Left ventricle myocardium inferior (tissue), 1 donor: ENCODE results near the gene TBC1D22A. TPM values are rescaled to one million over a fixed set of nuclear protein-coding genes. Genes with fewer than 3 reads are reported as not detected.

Experiments
- DNase-seq: peaks from one replicate; pipeline ENCODE4 v3.0.0-alpha.2; 2020
- H3K27ac ChIP-seq: fragments of 200-600 bp; replicated peaks from 2 replicates; pipeline ENCODE4 v1.8.0; 2021
- H3K27me3 ChIP-seq: fragments of 200-600 bp; 2 replicates; pipeline ENCODE4 v1.8.0; 2021; ENCODE audit warnings: low read depth
- H3K36me3 ChIP-seq: fragments of 200-600 bp; 2 replicates; pipeline ENCODE4 v1.8.0; 2021
- H3K4me1 ChIP-seq: fragments of 200-600 bp; 2 replicates; pipeline ENCODE4 v1.8.0; 2021
- H3K4me3 ChIP-seq: fragments of 200-600 bp; 2 replicates; pipeline ENCODE4 v1.8.0; 2021; ENCODE audit warnings: mild to moderate bottlenecking, moderate library complexity
- H3K9me3 ChIP-seq: fragments of 200-600 bp; replicated peaks from 2 replicates; pipeline ENCODE4 v1.8.0; 2021
- intact Hi-C: fragments of 100-400 bp; cut with micrococcal nuclease; formaldehyde crosslinking; loops from one replicate; pipeline ENCODE4 v1.11.0; 2022
- total RNA-seq: library from RNA; stranded (reverse); fragmentation: NEBNext Ultra II Directional; extraction: Animal tissue kit (Norgen Biotek cat#: 25700); gene quantifications from one replicate; pipeline ENCODE4 v1.2.1, GENCODE V29; 2021
- TF ChIP-seq, protein P1 (sequence below): fragments of 200-600 bp; IDR thresholded peaks from 2 replicates; pipeline ENCODE4 v1.8.0; 2021; ENCODE audit warnings: antibody characterized with exemption, mild to moderate bottlenecking, borderline replicate concordance
- donor health status: DM: no; HTN: yes; CAD: no; lungs with severe emphysema.

The TBC1D22A gene
- total RNA-seq, 1 donor from 2014 or later = 16.2 TPM

DNA sequence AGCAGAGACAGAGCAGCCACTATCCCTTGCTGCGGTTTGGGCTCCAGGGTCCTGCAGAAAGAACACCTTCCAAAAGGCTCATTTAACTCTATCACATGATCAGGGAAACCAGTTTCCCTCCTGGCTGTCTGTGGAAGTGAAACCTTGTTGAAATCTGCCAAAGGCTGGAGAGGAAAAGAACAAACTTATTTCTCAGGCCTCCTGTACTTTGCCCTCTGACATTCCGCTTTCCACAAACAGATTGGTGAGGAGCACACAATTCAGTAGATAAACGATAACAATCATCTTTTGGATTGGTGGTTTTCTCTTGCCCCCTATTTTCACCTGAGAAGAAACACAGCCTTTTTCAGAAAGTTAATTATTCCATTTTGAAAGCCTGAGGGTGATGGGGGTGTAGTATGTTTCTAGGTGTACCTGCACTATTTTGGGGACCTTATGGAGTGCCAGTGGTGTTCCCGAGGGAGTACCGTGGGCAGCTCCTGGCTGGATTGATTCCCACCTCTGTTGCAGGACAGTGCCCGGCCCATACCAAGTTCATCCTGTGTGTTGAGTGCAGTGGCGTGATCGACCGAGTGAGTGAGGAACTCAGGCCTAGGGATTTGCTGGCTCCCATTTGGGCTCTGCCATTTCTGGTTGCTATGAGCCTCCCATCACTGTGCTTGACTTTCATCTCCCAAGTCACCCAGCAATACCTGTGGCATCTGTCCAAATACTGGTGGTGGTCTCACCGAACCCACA, 102.0 kb downstream of the TBC1D22A start:
- intact Hi-C loops = no loop called here
- no peak for DNase-seq
- H3K4me3 ChIP-seq = no peak overlapping the region
- H3K9me3 ChIP-seq = no peaks in the 10 kb centered on the region
- H3K27ac ChIP-seq = no peak overlapping the region
- no peaks in the 10 kb centered on the region for H3K27me3 ChIP-seq
- no peaks in the 10 kb centered on the region for H3K4me1 ChIP-seq
- TF ChIP-seq, protein P1, sequence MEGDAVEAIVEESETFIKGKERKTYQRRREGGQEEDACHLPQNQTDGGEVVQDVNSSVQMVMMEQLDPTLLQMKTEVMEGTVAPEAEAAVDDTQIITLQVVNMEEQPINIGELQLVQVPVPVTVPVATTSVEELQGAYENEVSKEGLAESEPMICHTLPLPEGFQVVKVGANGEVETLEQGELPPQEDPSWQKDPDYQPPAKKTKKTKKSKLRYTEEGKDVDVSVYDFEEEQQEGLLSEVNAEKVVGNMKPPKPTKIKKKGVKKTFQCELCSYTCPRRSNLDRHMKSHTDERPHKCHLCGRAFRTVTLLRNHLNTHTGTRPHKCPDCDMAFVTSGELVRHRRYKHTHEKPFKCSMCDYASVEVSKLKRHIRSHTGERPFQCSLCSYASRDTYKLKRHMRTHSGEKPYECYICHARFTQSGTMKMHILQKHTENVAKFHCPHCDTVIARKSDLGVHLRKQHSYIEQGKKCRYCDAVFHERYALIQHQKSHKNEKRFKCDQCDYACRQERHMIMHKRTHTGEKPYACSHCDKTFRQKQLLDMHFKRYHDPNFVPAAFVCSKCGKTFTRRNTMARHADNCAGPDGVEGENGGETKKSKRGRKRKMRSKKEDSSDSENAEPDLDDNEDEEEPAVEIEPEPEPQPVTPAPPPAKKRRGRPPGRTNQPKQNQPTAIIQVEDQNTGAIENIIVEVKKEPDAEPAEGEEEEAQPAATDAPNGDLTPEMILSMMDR = no peak
- H3K36me3 ChIP-seq = no peaks in the 10 kb centered on the region

DNA sequence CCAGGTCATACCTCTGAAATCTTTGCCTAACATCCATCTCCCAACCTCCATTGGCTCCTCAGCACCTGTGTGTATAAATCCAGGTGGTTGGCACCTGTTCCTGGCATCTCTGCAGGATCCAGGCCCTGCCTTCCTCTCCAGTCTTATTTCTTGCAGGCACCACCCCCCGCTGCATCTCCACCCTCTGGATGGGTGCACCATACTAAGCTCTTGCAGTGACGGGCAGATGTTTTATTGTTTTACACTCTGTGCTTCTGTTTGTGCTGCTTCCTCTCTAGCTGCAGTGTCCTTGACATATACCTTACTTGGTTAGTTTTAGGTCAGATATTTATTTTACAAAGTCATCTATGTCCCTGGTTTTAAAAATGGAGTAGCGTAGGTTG, 102.6 kb downstream of the TBC1D22A start:
- TF ChIP-seq, protein P1 = no peak
- Histone ChIP-seq H3K27ac (no peak overlapping the region), H3K27me3 (no peaks in the 10 kb centered on the region), H3K4me1 (no peaks in the 10 kb centered on the region), H3K36me3 (no peaks in the 10 kb centered on the region), H3K4me3 (no peak overlapping the region), H3K9me3 (peaks cover 4% of the 10 kb centered on the region)
- intact Hi-C loops = no loop called here
- no peak for DNase-seq

DNA sequence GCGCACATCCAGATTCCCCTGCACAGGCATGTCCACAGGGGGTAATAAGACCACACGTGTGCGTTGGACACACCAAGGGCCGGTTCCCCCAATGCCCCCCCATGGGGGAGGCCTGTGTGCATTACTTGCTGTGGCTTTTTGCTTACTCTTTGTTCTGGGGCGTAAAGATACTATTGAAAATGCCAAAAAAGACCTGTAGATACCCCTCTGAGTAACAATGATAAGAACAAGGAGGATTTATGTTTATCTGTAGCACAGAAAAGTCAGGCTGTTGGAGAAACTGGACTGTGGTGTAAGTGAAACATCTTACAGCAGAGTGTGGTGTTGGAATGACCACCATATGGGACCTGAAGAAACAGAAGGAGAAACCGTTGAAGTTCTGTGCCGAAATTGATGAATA, 103.2 kb downstream of the TBC1D22A start:
- TF ChIP-seq, protein P1 = no peak
- H3K27me3 ChIP-seq = no peaks in the 10 kb centered on the region
- H3K27ac ChIP-seq = no peak overlapping the region
- intact Hi-C loops = no loop called here
- no peaks in the 10 kb centered on the region for H3K4me1 ChIP-seq
- no peak for DNase-seq
- H3K36me3 ChIP-seq = peaks cover 2% of the 10 kb centered on the region
- H3K4me3 ChIP-seq = no peak overlapping the region
- peaks cover 10% of the 10 kb centered on the region for H3K9me3 ChIP-seq

DNA sequence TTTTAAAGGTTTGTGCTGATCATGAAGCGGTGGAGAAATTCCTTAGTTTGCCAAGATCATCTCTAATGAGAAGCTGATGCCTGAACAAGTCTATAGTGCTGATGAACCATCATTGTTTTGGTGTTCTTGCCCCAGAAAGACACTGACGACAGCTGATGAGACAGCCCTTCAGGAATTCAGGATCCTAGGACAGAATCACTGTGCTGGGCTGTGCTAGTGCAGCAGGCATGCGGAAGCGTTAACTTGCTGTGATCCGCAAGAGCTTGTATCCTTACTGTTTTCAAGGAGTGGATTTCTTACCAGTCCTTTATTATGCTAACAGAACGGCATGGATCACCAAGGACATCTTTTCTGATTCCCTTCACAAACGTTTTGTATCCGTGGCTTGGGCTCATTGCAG, 104.1 kb downstream of the TBC1D22A start:
- no peak for DNase-seq
- Histone ChIP-seq H3K27me3 (no peaks in the 10 kb centered on the region), H3K27ac (no peak overlapping the region), H3K4me1 (no peaks in the 10 kb centered on the region), H3K4me3 (no peak overlapping the region), H3K36me3 (peaks cover 11% of the 10 kb centered on the region), H3K9me3 (peaks cover 19% of the 10 kb centered on the region)
- TF ChIP-seq, protein P1 = no peak
- intact Hi-C loops = no loop called here

DNA sequence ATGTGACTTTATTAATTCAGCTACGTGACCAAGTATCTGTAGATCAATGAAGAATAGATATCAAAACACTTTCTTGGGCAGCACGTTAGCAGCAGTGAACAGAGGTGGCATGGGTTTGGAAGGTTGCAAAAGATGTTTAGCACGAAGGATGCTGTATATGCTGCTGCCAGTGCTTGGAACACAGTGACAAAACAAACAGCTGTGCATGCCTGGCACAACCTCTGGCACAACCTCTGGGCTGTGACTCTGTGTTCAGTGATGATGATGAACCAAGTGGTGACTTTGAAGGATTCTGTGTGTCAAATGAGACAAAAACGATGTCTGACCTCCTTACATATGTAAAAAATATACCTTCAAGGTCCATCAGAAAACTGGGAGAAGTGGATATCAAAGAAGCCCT, 104.7 kb downstream of the TBC1D22A start:
- Histone ChIP-seq H3K27ac (no peak overlapping the region), H3K36me3 (peaks cover 11% of the 10 kb centered on the region)
- intact Hi-C loops = no loop called here

More for the DNA sequence above, 104.7 kb downstream of the TBC1D22A start:
- TF ChIP-seq, protein P1 = no peak
- Histone ChIP-seq H3K9me3 (peaks cover 24% of the 10 kb centered on the region), H3K4me3 (no peak overlapping the region), H3K27me3 (no peaks in the 10 kb centered on the region), H3K4me1 (no peaks in the 10 kb centered on the region)
- DNase-seq = no peak
